A673 (cell line): ENCODE results near the gene ACTR3.

Source experiments
- EZH2 ChIP-seq: fragments of 200-600 bp; sonication (generic); IDR thresholded peaks from 2 replicates; pipeline ENCODE4 v1.6.1; 2017; ENCODE audit warnings: borderline replicate concordance, low read depth, mild to moderate bottlenecking, mixed read lengths, antibody characterized with exemption, low read length; ENCODE audit not compliant: poor library complexity, severe bottlenecking
- TF ChIP-seq, protein P1 (sequence below): fragments of 300-800, 200-600 bp; sonication (generic); conservative IDR thresholded peaks from 2 replicates; pipeline ENCODE4 v1.5.1; 2017; ENCODE audit warnings: low read depth, mild to moderate bottlenecking, antibody characterized with exemption, low read length, moderate library complexity, mixed read lengths

DNA sequence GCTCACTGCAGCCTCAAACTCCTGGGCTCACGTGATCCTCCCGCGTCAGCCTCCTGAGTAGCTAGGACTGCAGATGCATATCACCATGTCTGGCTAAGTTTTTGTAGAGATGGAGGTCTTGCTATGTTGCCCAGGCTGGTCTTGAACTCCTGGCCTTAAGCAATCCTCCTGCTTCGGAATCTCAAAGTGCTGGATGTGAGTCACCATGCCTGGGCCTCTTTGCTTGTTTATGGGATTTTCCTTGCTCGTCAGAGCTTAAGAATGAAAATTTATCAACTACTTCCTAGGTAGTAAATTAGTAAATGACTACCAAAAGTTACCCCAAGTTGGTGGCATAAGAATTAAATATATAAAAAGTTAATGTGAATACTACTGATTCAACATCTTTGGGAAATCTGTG, 51.0 kb downstream of the ACTR3 start:
- TF ChIP-seq, protein P1, sequence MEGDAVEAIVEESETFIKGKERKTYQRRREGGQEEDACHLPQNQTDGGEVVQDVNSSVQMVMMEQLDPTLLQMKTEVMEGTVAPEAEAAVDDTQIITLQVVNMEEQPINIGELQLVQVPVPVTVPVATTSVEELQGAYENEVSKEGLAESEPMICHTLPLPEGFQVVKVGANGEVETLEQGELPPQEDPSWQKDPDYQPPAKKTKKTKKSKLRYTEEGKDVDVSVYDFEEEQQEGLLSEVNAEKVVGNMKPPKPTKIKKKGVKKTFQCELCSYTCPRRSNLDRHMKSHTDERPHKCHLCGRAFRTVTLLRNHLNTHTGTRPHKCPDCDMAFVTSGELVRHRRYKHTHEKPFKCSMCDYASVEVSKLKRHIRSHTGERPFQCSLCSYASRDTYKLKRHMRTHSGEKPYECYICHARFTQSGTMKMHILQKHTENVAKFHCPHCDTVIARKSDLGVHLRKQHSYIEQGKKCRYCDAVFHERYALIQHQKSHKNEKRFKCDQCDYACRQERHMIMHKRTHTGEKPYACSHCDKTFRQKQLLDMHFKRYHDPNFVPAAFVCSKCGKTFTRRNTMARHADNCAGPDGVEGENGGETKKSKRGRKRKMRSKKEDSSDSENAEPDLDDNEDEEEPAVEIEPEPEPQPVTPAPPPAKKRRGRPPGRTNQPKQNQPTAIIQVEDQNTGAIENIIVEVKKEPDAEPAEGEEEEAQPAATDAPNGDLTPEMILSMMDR = no peak
- TF ChIP-seq EZH2 = no peak
